GM12878 (cell line): ENCODE measurements around the gene RASGRF2. TPM values are rescaled to one million over a fixed set of nuclear protein-coding genes. Genes with fewer than 3 reads are reported as not detected.
A peak's percentile ranks its signal among the peaks of the same experiment; 100 is the strongest.

Source experiments
- ATAC-seq: fragments of 200-7000 bp; cut with Tn5 transposase; 3 replicates; pipeline ENCODE4 v1.9.1; 2020; ENCODE audit warnings: mild to moderate bottlenecking, moderate library complexity
- BruUV-seq: library from RNA; stranded (reverse); fragments of 400-500 nt; replicated peaks from 2 replicates; lab custom pipeline; 2021; lab: Mats Ljungman, UMichigan
- CTCF ChIA-PET: fragments of 300-600 bp; sonication (Branson Sonifier 250); formaldehyde crosslinking; extraction: SDS; loops from one replicate; lab custom pipeline; 2021; ENCODE audit warnings: inconsistent platforms; lab: Yijun Ruan, JAX
- POLR2A ChIA-PET: fragments of 350-600 bp; formaldehyde crosslinking; extraction: SDS; loops from one replicate; lab custom pipeline; 2021; ENCODE audit warnings: inconsistent platforms; lab: Charles Lee
- RAD21 ChIA-PET: fragments of 300-600 bp; sonication (Branson Sonifier 250); formaldehyde crosslinking; loops from one replicate; lab custom pipeline; 2023; ENCODE audit warnings: antibody characterized with exemption; ENCODE audit not compliant: unreplicated experiment; lab: Charles Lee
- SMC1A ChIA-PET: fragments of 300-600 bp; sonication (Branson Sonifier 250); formaldehyde crosslinking; loops from one replicate; lab custom pipeline; 2023; ENCODE audit not compliant: unreplicated experiment, uncharacterized antibody; lab: Charles Lee
- DNase-seq: peaks from one replicate; pipeline ENCODE4 v3.0.0-alpha.2; 2011; ENCODE audit warnings: low read depth, low spot score
- FAIRE-seq: peaks from 3 replicates; lab custom pipeline; 2011; peaks lifted over from hg19 to GRCh38; lab: Jason Lieb, UNC
- H2AFZ ChIP-seq: 2 replicates; pipeline ENCODE4 v1.6.0; 2011; ENCODE audit warnings: low read depth, low read length, control low read depth; ENCODE audit not compliant: control insufficient read depth
- H3K27ac ChIP-seq: 2 replicates; pipeline ENCODE4 v1.5.1; 2011; ENCODE audit warnings: control low read depth; ENCODE audit not compliant: control insufficient read depth, insufficient read depth
- H3K27me3 ChIP-seq, 2 experiments: replicated peaks in 1 of 2; 2 replicates each; pipeline versions ENCODE4 v1.6.0 to v1.6.1; 2011; ENCODE audit warnings: low read length in 1 of 2; ENCODE audit not compliant: control insufficient read depth in 2 of 2, insufficient read depth in 2 of 2
- H3K36me3 ChIP-seq, 2 experiments: 2 replicates each; pipeline ENCODE4 v1.5.1; 2011; ENCODE audit warnings: low read length in 1 of 2; ENCODE audit not compliant: control insufficient read depth in 2 of 2, insufficient read depth in 2 of 2
- H3K4me1 ChIP-seq: 2 replicates; pipeline ENCODE4 v1.6.1; 2011; ENCODE audit warnings: mild to moderate bottlenecking, low read length, moderate library complexity, mixed read lengths; ENCODE audit not compliant: control insufficient read depth, insufficient read depth
- H3K4me2 ChIP-seq: 2 replicates; pipeline ENCODE4 v1.6.0; 2011; ENCODE audit warnings: control low read depth; ENCODE audit not compliant: control insufficient read depth, insufficient read depth
- H3K4me3 ChIP-seq: fragments of 200-600 bp; sonication (generic); 2 replicates; pipeline ENCODE4 v1.5.1; 2016
- H3K79me2 ChIP-seq: 2 replicates; pipeline ENCODE4 v1.6.0; 2011; ENCODE audit warnings: low read length; ENCODE audit not compliant: control insufficient read depth, insufficient read depth
- H3K9ac ChIP-seq: 2 replicates; pipeline ENCODE4 v1.8.0; 2011; ENCODE audit warnings: low read length, control low read depth, mixed read lengths; ENCODE audit not compliant: control insufficient read depth, insufficient read depth
- H3K9me3 ChIP-seq: replicated peaks from 3 replicates; pipeline ENCODE4 v1.5.1; 2011; ENCODE audit warnings: mild to moderate bottlenecking, low read length; ENCODE audit not compliant: control insufficient read depth, insufficient read depth
- H4K20me1 ChIP-seq: 2 replicates; pipeline ENCODE4 v1.6.0; 2011; ENCODE audit not compliant: control insufficient read depth, insufficient read depth
- ATF7 ChIP-seq: fragments of 450-650 bp; IDR thresholded peaks from 2 replicates; pipeline ENCODE4 v1.6.1; 2016; ENCODE audit warnings: low read depth, mild to moderate bottlenecking
- BHLHE40 ChIP-seq, 2 experiments: fragments of 450-650 bp in 1 of 2; IDR thresholded peaks; 2 replicates each; pipeline ENCODE4 v1.6.1; 2011 to 2017; ENCODE audit warnings: low read depth in 2 of 2, borderline replicate concordance in 1 of 2, improper control_type of control experiment in 1 of 2, low read length in 1 of 2, mild to moderate bottlenecking in 1 of 2
- IKZF2 ChIP-seq, 2 experiments: fragments of 450-650 bp; IDR thresholded peaks; 2 replicates each; pipeline ENCODE4 v1.6.1; 2017; ENCODE audit warnings: mild to moderate bottlenecking in 2 of 2, moderate library complexity in 2 of 2
- MTA2 ChIP-seq: fragments of 450-650 bp; IDR thresholded peaks from 2 replicates; pipeline ENCODE4 v1.6.1; 2016; ENCODE audit warnings: low read depth, mild to moderate bottlenecking, moderate library complexity
- SUZ12 ChIP-seq: fragments of 200-600 bp; sonication (generic); IDR thresholded peaks from one replicate; pipeline ENCODE4 v1.6.1; 2018; ENCODE audit warnings: antibody characterized with exemption, mild to moderate bottlenecking; ENCODE audit not compliant: unreplicated experiment
- WGBS: methylation state at CpG from one replicate; pipeline ENCODE4 v1.1.6; 2016; ENCODE audit warnings: low lambda C conversion rate; ENCODE audit not compliant: insufficient replicate concordance, insufficient coverage; ENCODE audit errors: missing lambda C conversion rate; 5-methylcytosine and 5-hydroxymethylcytosine counted together
- in situ Hi-C: fragments of 300-500 bp; cut with MboI; formaldehyde crosslinking; loops from 9 replicates; pipeline ENCODE4 v1.14.3; 2018; ENCODE audit warnings: mixed read lengths
- intact Hi-C: fragments of 100-400 bp; cut with micrococcal nuclease; formaldehyde crosslinking; loops from one replicate; pipeline ENCODE4 v1.14.2; 2022; ENCODE audit not compliant: unreplicated experiment
- polyA plus RNA-seq, 11 experiments: library from polyadenylated mRNA; depleted of rRNA in 4 of 11; unstranded in 6 of 11; stranded (reverse) in 5 of 11; fragments of >200 nt; fragmentation: Nextera tagmentation in 4 of 11; fragmentation: Illumina TruSeq in 1 of 11; extraction: Ambion mirVana in 4 of 11; extraction: Trizol in 1 of 11; gene quantifications; 1 replicate in 1 of 11; 2 replicates in 10 of 11; pipeline versions ENCODE4 v1.2.1 to v1.2.3, GENCODE V29; 2011 to 2016; ENCODE audit warnings: inconsistent platforms in 2 of 11, missing spikeins in 2 of 11, low read depth in 1 of 11
- total RNA-seq, 4 experiments: library from RNA; depleted of rRNA in 3 of 4; stranded (reverse); fragments of >200 nt in 3 of 4; fragmentation: Illumina TruSeq in 1 of 4; extraction: Trizol in 1 of 4; gene quantifications; 2 replicates each; pipeline versions ENCODE4 v1.2.1 to v1.2.3, GENCODE V29; 2013 to 2021

RASGRF2 gene
- total and polyA plus RNA-seq, 10 of the 15 experiments (the other 5 are each of a cell fraction or from before 2014, with no cell fraction given): 0.05 to 0.24 (median 0.07) TPM

DNA sequence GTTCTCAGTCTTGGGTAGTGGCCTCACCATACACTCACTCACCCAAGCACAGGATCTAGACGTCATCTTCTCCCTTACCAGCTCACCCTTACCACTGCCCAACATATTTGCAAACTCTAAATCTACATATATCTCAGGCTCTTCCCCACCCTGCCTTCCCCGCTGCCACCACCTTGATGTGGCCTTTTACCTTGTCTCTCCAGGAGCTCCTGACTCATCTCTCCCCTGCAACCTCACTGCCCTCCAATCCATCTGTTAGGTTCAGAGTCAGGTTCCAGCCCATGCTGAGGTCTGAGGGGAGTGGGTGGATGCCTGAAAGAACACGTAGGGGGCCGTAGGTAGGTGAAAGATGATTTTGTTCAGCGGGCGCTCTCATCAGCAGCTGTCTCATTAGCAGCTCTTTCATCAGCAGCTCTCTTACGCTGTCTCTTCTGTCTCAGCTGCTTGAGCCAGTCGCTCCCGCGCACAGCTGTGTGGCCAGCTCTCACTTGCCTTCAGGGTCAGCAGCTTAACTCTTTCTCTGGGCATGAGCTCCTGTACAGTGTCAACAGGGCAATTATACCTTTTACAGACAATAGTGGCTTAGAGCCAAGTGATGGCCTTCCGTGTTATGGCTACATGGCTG is 249.8 kb downstream of the RASGRF2 start:
- H3K27ac ChIP-seq: no peak overlapping the region
- DNase-seq: no peak
- no peak for FAIRE-seq
- RAD21 ChIA-PET: no interaction called here
- no peak overlapping the region for H3K4me3 ChIP-seq
- no peak overlapping the region for H3K9ac ChIP-seq
- peaks cover 18% of the 10 kb centered on the region; the same call in 1 of the 2 replicates for H3K4me1 ChIP-seq
- CTCF ChIA-PET: interaction anchor here (0.6 to 3.7 kb wide), 4 partner anchors 9 to 99 kb away, joined by 3 to 22 read pairs (median 4); partner anchors contain the start of gene ZCCHC9
- 45% methylated on average over 11 of the region's 11 CpGs for WGBS
- BruUV-seq: no TSS peak
- SMC1A ChIA-PET: interaction anchor here (0.6 to 1.3 kb wide), 4 partner anchors 9 to 523 kb away, joined by 3 to 6 read pairs (median 4); no protein-coding TSS in a partner anchor
- no peaks in the 10 kb centered on the region for H3K36me3 ChIP-seq
- H3K9me3 ChIP-seq: no peaks in the 10 kb centered on the region
- no peaks in the 10 kb centered on the region for H4K20me1 ChIP-seq
- TF ChIP-seq MTA2 (peak; percentile 38), IKZF2 (IDR thresholded peaks at IDR 0.05) (0 out of 4 replicates have a peak, but pooled peaks of 1 of the 2 experiments have one; percentile 19), SUZ12 (no peak), ATF7 (peak; percentile 32; the same call in 1 of the 2 replicates), BHLHE40 (IDR thresholded peaks at IDR 0.05; ENCODE audit: borderline replicate concordance in 1 of 2, low read depth in 2 of 2, low read length in 1 of 2) (0 out of 4 replicates have a peak, but pooled peaks of 1 of the 2 experiments have one; percentile 9)
- H3K4me2 ChIP-seq: no peak overlapping the region
- no peaks in the 10 kb centered on the region for H3K27me3 ChIP-seq
- H2AFZ ChIP-seq: no peak overlapping the region
- intact Hi-C loops (loop anchor here (5.0 kb wide), 1 partner anchor 77 kb away; no protein-coding TSS in a partner anchor), in situ Hi-C loops (no loop called here)
- H3K79me2 ChIP-seq: no peaks in the 10 kb centered on the region
- POLR2A ChIA-PET: no interaction called here
- peak; percentile 19 for ATAC-seq
